ENCODE data around the gene USP9X. TPM values are rescaled to one million over a fixed set of nuclear protein-coding genes. Genes with fewer than 3 reads are reported as not detected.
A peak's percentile ranks its signal among the peaks of the same experiment; 100 is the strongest.
"Not testable (repeated sequence)": the region's sequence is repeated elsewhere in the genome, so short reads cannot be mapped to it uniquely, and the experiment has no call there.

The USP9X gene
- total RNA-seq, 1 donor from 2014 or later = 147 TPM

- Histone ChIP-seq H3K4me3 (ENCODE audit: low read length in 3 of 3) (peak overlapping the region in 1 of 3 donors; percentile 2), H3K4me1 (ENCODE audit: control insufficient read depth in 3 of 3, insufficient read depth in 3 of 3, low read length in 3 of 3) (peaks cover 9 to 27% (median 19%) of the 10 kb centered on the region in 3 donors), H3K9ac (ENCODE audit: low read depth in 1 of 3, low read length in 3 of 3) (no peak overlapping the region), H3K36me3 (ENCODE audit: control insufficient read depth in 3 of 3, insufficient read depth in 3 of 3, low read length in 3 of 3) (no peaks in the 10 kb centered on the region), H3K27ac (ENCODE audit: low read depth, low read length) (no peak overlapping the region), H3K27me3 (ENCODE audit: control insufficient read depth in 3 of 3, insufficient read depth in 3 of 3, low read length in 3 of 3) (peaks cover 0 to 2% (median 0%) of the 10 kb centered on the region in 3 donors), H3K9me3 (ENCODE audit: control insufficient read depth in 3 of 3, low read length in 3 of 3) (no peaks in the 10 kb centered on the region)
Measured at GRCh38 chrX:41096339-41096955, 11.2 kb downstream of the USP9X start.

GRCh38 chrX:41097326-41097725 is 12.1 kb downstream of the USP9X start:
- H3K27me3 ChIP-seq (ENCODE audit: control insufficient read depth in 3 of 3, insufficient read depth in 3 of 3, low read length in 3 of 3) = peaks cover 0 to 2% (median 0%) of the 10 kb centered on the region in 3 donors
- peaks cover 9 to 23% (median 19%) of the 10 kb centered on the region in 3 donors for H3K4me1 ChIP-seq (ENCODE audit: control insufficient read depth in 3 of 3, insufficient read depth in 3 of 3, low read length in 3 of 3)
- H3K9me3 ChIP-seq (ENCODE audit: control insufficient read depth in 3 of 3, low read length in 3 of 3) = no peaks in the 10 kb centered on the region
- H3K36me3 ChIP-seq (ENCODE audit: control insufficient read depth in 3 of 3, insufficient read depth in 3 of 3, low read length in 3 of 3) = no peaks in the 10 kb centered on the region
- H3K27ac ChIP-seq (ENCODE audit: low read depth, low read length) = no peak overlapping the region
- H3K4me3 ChIP-seq (ENCODE audit: low read length in 3 of 3) = no peak overlapping the region
- H3K9ac ChIP-seq (ENCODE audit: low read depth in 1 of 3, low read length in 3 of 3) = no peak overlapping the region

GRCh38 chrX:41100200-41100599 is 15.0 kb downstream of the USP9X start:
- Histone ChIP-seq H3K27me3 (ENCODE audit: control insufficient read depth in 3 of 3, insufficient read depth in 3 of 3, low read length in 3 of 3) (peaks cover 0 to 2% (median 0%) of the 10 kb centered on the region in 3 donors), H3K9ac (ENCODE audit: low read depth in 1 of 3, low read length in 3 of 3) (no peak overlapping the region), H3K4me1 (ENCODE audit: control insufficient read depth in 3 of 3, insufficient read depth in 3 of 3, low read length in 3 of 3) (peaks cover 11 to 17% (median 12%) of the 10 kb centered on the region in 3 donors), H3K4me3 (ENCODE audit: low read length in 3 of 3) (no peak overlapping the region), H3K9me3 (ENCODE audit: control insufficient read depth in 3 of 3, low read length in 3 of 3) (no peaks in the 10 kb centered on the region), H3K27ac (ENCODE audit: low read depth, low read length) (no peak overlapping the region), H3K36me3 (ENCODE audit: control insufficient read depth in 3 of 3, insufficient read depth in 3 of 3, low read length in 3 of 3) (no peaks in the 10 kb centered on the region)

- no peak overlapping the region for H3K27ac ChIP-seq (ENCODE audit: low read depth, low read length)
- H3K27me3 ChIP-seq (ENCODE audit: control insufficient read depth in 3 of 3, insufficient read depth in 3 of 3, low read length in 3 of 3) = no peaks in the 10 kb centered on the region
Measured at GRCh38 chrX:41100819-41101218, 15.6 kb downstream of the USP9X start.

GRCh38 chrX:41105005-41105404 is 19.8 kb downstream of the USP9X start:
- Histone ChIP-seq H3K36me3 (ENCODE audit: control insufficient read depth in 3 of 3, insufficient read depth in 3 of 3, low read length in 3 of 3) (no peaks in the 10 kb centered on the region), H3K9me3 (ENCODE audit: control insufficient read depth in 3 of 3, low read length in 3 of 3) (no peaks in the 10 kb centered on the region), H3K9ac (ENCODE audit: low read depth in 1 of 3, low read length in 3 of 3) (no peak overlapping the region), H3K27me3 (ENCODE audit: control insufficient read depth in 3 of 3, insufficient read depth in 3 of 3, low read length in 3 of 3) (no peaks in the 10 kb centered on the region), H3K27ac (ENCODE audit: low read depth, low read length) (no peak overlapping the region), H3K4me1 (ENCODE audit: control insufficient read depth in 3 of 3, insufficient read depth in 3 of 3, low read length in 3 of 3) (peaks cover 6 to 12% (median 9%) of the 10 kb centered on the region in 3 donors), H3K4me3 (ENCODE audit: low read length in 3 of 3) (no peak overlapping the region)

More at GRCh38 chrX:41100819-41101218, 15.6 kb downstream of the USP9X start:
- Histone ChIP-seq H3K4me3 (ENCODE audit: low read length in 3 of 3) (no peak overlapping the region), H3K4me1 (ENCODE audit: control insufficient read depth in 3 of 3, insufficient read depth in 3 of 3, low read length in 3 of 3) (peaks cover 7 to 12% (median 10%) of the 10 kb centered on the region in 3 donors), H3K9me3 (ENCODE audit: control insufficient read depth in 3 of 3, low read length in 3 of 3) (no peaks in the 10 kb centered on the region), H3K9ac (ENCODE audit: low read depth in 1 of 3, low read length in 3 of 3) (no peak overlapping the region), H3K36me3 (ENCODE audit: control insufficient read depth in 3 of 3, insufficient read depth in 3 of 3, low read length in 3 of 3) (no peaks in the 10 kb centered on the region)

- H3K9ac ChIP-seq (ENCODE audit: low read depth in 1 of 3, low read length in 3 of 3); H3K9me3 ChIP-seq (ENCODE audit: control insufficient read depth in 3 of 3, low read length in 3 of 3); H3K27me3 ChIP-seq (ENCODE audit: control insufficient read depth in 3 of 3, insufficient read depth in 3 of 3, low read length in 3 of 3); H3K4me3 ChIP-seq (ENCODE audit: low read length in 3 of 3); H3K27ac ChIP-seq (ENCODE audit: low read depth, low read length); H3K36me3 ChIP-seq (ENCODE audit: control insufficient read depth in 3 of 3, insufficient read depth in 3 of 3, low read length in 3 of 3): not testable (repeated sequence)
- H3K4me1 ChIP-seq (ENCODE audit: control insufficient read depth in 3 of 3, insufficient read depth in 3 of 3, low read length in 3 of 3) = peaks cover 11 to 16% (median 12%) of the 10 kb centered on the region in 3 donors
Measured at GRCh38 chrX:41106257-41106656, 21.0 kb downstream of the USP9X start.

GRCh38 chrX:41108007-41108406 is 22.8 kb downstream of the USP9X start:
- H3K27ac ChIP-seq (ENCODE audit: low read depth, low read length) = peak overlapping the region; percentile 18
- no peak overlapping the region for H3K9ac ChIP-seq (ENCODE audit: low read depth in 1 of 3, low read length in 3 of 3)
- no peaks in the 10 kb centered on the region for H3K27me3 ChIP-seq (ENCODE audit: control insufficient read depth in 3 of 3, insufficient read depth in 3 of 3, low read length in 3 of 3)
- no peaks in the 10 kb centered on the region for H3K9me3 ChIP-seq (ENCODE audit: control insufficient read depth in 3 of 3, low read length in 3 of 3)
- no peak overlapping the region for H3K4me3 ChIP-seq (ENCODE audit: low read length in 3 of 3)
- no peaks in the 10 kb centered on the region for H3K36me3 ChIP-seq (ENCODE audit: control insufficient read depth in 3 of 3, insufficient read depth in 3 of 3, low read length in 3 of 3)
- peaks cover 11 to 19% (median 12%) of the 10 kb centered on the region in 3 donors for H3K4me1 ChIP-seq (ENCODE audit: control insufficient read depth in 3 of 3, insufficient read depth in 3 of 3, low read length in 3 of 3)

GRCh38 chrX:41108463-41109205 is 23.4 kb downstream of the USP9X start:
- H3K4me1 ChIP-seq (ENCODE audit: control insufficient read depth in 3 of 3, insufficient read depth in 3 of 3, low read length in 3 of 3) = peaks cover 10 to 19% (median 11%) of the 10 kb centered on the region in 3 donors
- no peak overlapping the region for H3K4me3 ChIP-seq (ENCODE audit: low read length in 3 of 3)
- H3K27me3 ChIP-seq (ENCODE audit: control insufficient read depth in 3 of 3, insufficient read depth in 3 of 3, low read length in 3 of 3) = no peaks in the 10 kb centered on the region
- H3K36me3 ChIP-seq (ENCODE audit: control insufficient read depth in 3 of 3, insufficient read depth in 3 of 3, low read length in 3 of 3) = no peaks in the 10 kb centered on the region
- peak overlapping the region; percentile 18 for H3K27ac ChIP-seq (ENCODE audit: low read depth, low read length)
- no peaks in the 10 kb centered on the region for H3K9me3 ChIP-seq (ENCODE audit: control insufficient read depth in 3 of 3, low read length in 3 of 3)
- no peak overlapping the region for H3K9ac ChIP-seq (ENCODE audit: low read depth in 1 of 3, low read length in 3 of 3)

GRCh38 chrX:41110801-41111625 is 25.8 kb downstream of the USP9X start:
- Histone ChIP-seq H3K27me3 (ENCODE audit: control insufficient read depth in 3 of 3, insufficient read depth in 3 of 3, low read length in 3 of 3) (no peaks in the 10 kb centered on the region), H3K4me1 (ENCODE audit: control insufficient read depth in 3 of 3, insufficient read depth in 3 of 3, low read length in 3 of 3) (peaks cover 10 to 24% (median 15%) of the 10 kb centered on the region in 3 donors), H3K27ac (ENCODE audit: low read depth, low read length) (peak overlapping the region; percentile 7), H3K9ac (ENCODE audit: low read depth in 1 of 3, low read length in 3 of 3) (no peak overlapping the region), H3K9me3 (ENCODE audit: control insufficient read depth in 3 of 3, low read length in 3 of 3) (no peaks in the 10 kb centered on the region), H3K4me3 (ENCODE audit: low read length in 3 of 3) (no peak overlapping the region), H3K36me3 (ENCODE audit: control insufficient read depth in 3 of 3, insufficient read depth in 3 of 3, low read length in 3 of 3) (no peaks in the 10 kb centered on the region)

GRCh38 chrX:41115104-41115425 is 29.8 kb downstream of the USP9X start:
- peaks cover 3 to 28% (median 17%) of the 10 kb centered on the region in 3 donors for H3K4me1 ChIP-seq (ENCODE audit: control insufficient read depth in 3 of 3, insufficient read depth in 3 of 3, low read length in 3 of 3)
- H3K27ac ChIP-seq (ENCODE audit: low read depth, low read length) = not testable (repeated sequence)

More at GRCh38 chrX:41115104-41115425, 29.8 kb downstream of the USP9X start:
- not testable (repeated sequence) for H3K27me3 ChIP-seq (ENCODE audit: control insufficient read depth in 3 of 3, insufficient read depth in 3 of 3, low read length in 3 of 3); H3K36me3 ChIP-seq (ENCODE audit: control insufficient read depth in 3 of 3, insufficient read depth in 3 of 3, low read length in 3 of 3); H3K9me3 ChIP-seq (ENCODE audit: control insufficient read depth in 3 of 3, low read length in 3 of 3); H3K9ac ChIP-seq (ENCODE audit: low read depth in 1 of 3, low read length in 3 of 3); H3K4me3 ChIP-seq (ENCODE audit: low read length in 3 of 3)

All from skeletal muscle tissue (tissue), 4 donors.